Measurements from ENCODE around the gene LMX1B.

- TF ChIP-seq CTCF (optimal IDR thresholded peaks at IDR 0.05 in 1 of 3, IDR thresholded peaks at IDR 0.05 in 1 of 3, conservative IDR thresholded peaks at IDR 0.05 in 1 of 3; ENCODE audit: extremely low read depth in 1 of 3, insufficient read depth in 2 of 3, low read length in 3 of 3), result no peak
- no peak for TF ChIP-seq EZH2 (IDR thresholded peaks at IDR 0.05; ENCODE audit: low read length)
Observed at GRCh38 chr9:126676102-126676684, 62.5 kb downstream of the LMX1B start.
